GM23338 (cell line): ENCODE measurements around the gene CPSF3. TPM values are rescaled to one million over a fixed set of nuclear protein-coding genes. Genes with fewer than 3 reads are reported as not detected.

Experiments
- ATAC-seq: fragments of 200-7000 bp; cut with Tn5 transposase; 3 replicates; pipeline ENCODE4 v1.9.1; 2020
- DNase-seq: peaks from one replicate; pipeline ENCODE4 v3.0.0-alpha.2; 2015; ENCODE audit warnings: low spot score
- H2AFZ ChIP-seq: fragments of 200-600 bp; sonication (generic); 2 replicates; pipeline ENCODE4 v1.8.0; 2016; ENCODE audit warnings: antibody characterized with exemption, mild to moderate bottlenecking, moderate library complexity
- H3F3A ChIP-seq: fragments of 200-600 bp; sonication (generic); replicated peaks from 2 replicates; pipeline ENCODE4 v1.8.0; 2017; ENCODE audit warnings: antibody characterized with exemption, mixed run types, low read depth
- H3K27ac ChIP-seq: fragments of 200-600 bp; sonication (generic); 2 replicates; pipeline ENCODE4 v1.6.1; 2016; ENCODE audit warnings: low read depth
- H3K27me3 ChIP-seq: fragments of 200-600 bp; sonication (generic); 2 replicates; pipeline ENCODE4 v1.8.0; 2016; ENCODE audit warnings: mild to moderate bottlenecking, mixed run types, moderate library complexity; ENCODE audit not compliant: insufficient read depth
- H3K36me3 ChIP-seq: fragments of 200-600 bp; sonication (generic); 2 replicates; pipeline ENCODE4 v1.8.0; 2016; ENCODE audit warnings: mild to moderate bottlenecking; ENCODE audit not compliant: insufficient read depth
- H3K4me1 ChIP-seq: fragments of 200-600 bp; sonication (generic); 2 replicates; pipeline ENCODE4 v1.8.0; 2016; ENCODE audit warnings: mild to moderate bottlenecking, moderate library complexity; ENCODE audit not compliant: insufficient read depth
- H3K4me2 ChIP-seq: fragments of 200-600 bp; sonication (generic); 2 replicates; pipeline ENCODE4 v1.7.1; 2017; ENCODE audit warnings: mixed run types
- H3K4me3 ChIP-seq: fragments of 200-600 bp; sonication (generic); 2 replicates; pipeline ENCODE4 v1.6.1; 2016; ENCODE audit warnings: mixed run types
- H3K79me2 ChIP-seq: fragments of 200-600 bp; sonication (generic); replicated peaks from 2 replicates; pipeline ENCODE4 v1.8.0; 2017; ENCODE audit warnings: mild to moderate bottlenecking; ENCODE audit not compliant: insufficient read depth
- H3K9me2 ChIP-seq: fragments of 200-600 bp; sonication (generic); 2 replicates; pipeline ENCODE4 v1.8.0; 2017; ENCODE audit not compliant: insufficient read depth
- H4K20me1 ChIP-seq: fragments of 200-600 bp; sonication (generic); replicated peaks from 2 replicates; pipeline ENCODE4 v1.8.0; 2017; ENCODE audit warnings: mild to moderate bottlenecking; ENCODE audit not compliant: insufficient read depth
- H3K27ac Mint-ChIP-seq: 2 replicates; pipeline ENCODE4 v1.8.0; 2020; ENCODE audit warnings: inconsistent platforms, mild to moderate bottlenecking, moderate library complexity, mixed read lengths
- H3K27me3 Mint-ChIP-seq: 3 replicates; pipeline ENCODE4 v1.8.0; 2022; ENCODE audit warnings: low read depth, mild to moderate bottlenecking, moderate library complexity, mixed read lengths, inconsistent platforms; ENCODE audit not compliant: insufficient read depth, poor library complexity
- H3K36me3 Mint-ChIP-seq: 3 replicates; pipeline ENCODE4 v1.8.0; 2021; ENCODE audit warnings: low read depth, mild to moderate bottlenecking, inconsistent platforms, moderate library complexity, mixed read lengths
- H3K4me1 Mint-ChIP-seq: 3 replicates; pipeline ENCODE4 v1.8.0; 2020; ENCODE audit warnings: mild to moderate bottlenecking, inconsistent platforms, mixed read lengths
- H3K4me3 Mint-ChIP-seq: 3 replicates; pipeline ENCODE4 v1.8.0; 2021; ENCODE audit warnings: moderate library complexity, mild to moderate bottlenecking, inconsistent platforms, mixed read lengths
- H3K9me3 Mint-ChIP-seq: 3 replicates; pipeline ENCODE4 v1.8.0; 2020; ENCODE audit warnings: moderate library complexity, mild to moderate bottlenecking, inconsistent platforms, mixed read lengths
- CREB1 ChIP-seq: fragments of 250-450 bp; sonication (Bioruptor Pico); IDR thresholded peaks from 2 replicates; pipeline ENCODE4 v1.5.0; 2020; ENCODE audit warnings: low read depth, mild to moderate bottlenecking, moderate library complexity
- CTCF ChIP-seq, 2 experiments: fragments of 200-600 bp in 1 of 2; sonication (generic) in 1 of 2; conservative IDR thresholded peaks; 2 replicates each; pipeline versions ENCODE4 v1.5.1 to v1.6.1; 2016 to 2017; ENCODE audit warnings: antibody characterized with exemption in 2 of 2, low read depth in 2 of 2, mild to moderate bottlenecking in 2 of 2, moderate library complexity in 1 of 2
- ETS1 ChIP-seq: IDR thresholded peaks from 2 replicates; pipeline ENCODE4 v1.6.1; 2016; ENCODE audit warnings: antibody characterized with exemption
- EZH2 ChIP-seq: fragments of 200-600 bp; sonication (generic); IDR thresholded peaks from one replicate; pipeline ENCODE4 v1.8.0; 2017; ENCODE audit warnings: antibody characterized with exemption, mild to moderate bottlenecking, low read depth; ENCODE audit not compliant: unreplicated experiment
- EZH2phosphoT487 ChIP-seq: fragments of 200-600 bp; sonication (generic); IDR thresholded peaks from one replicate; pipeline ENCODE4 v1.8.1; 2018; ENCODE audit warnings: antibody characterized with exemption; ENCODE audit not compliant: unreplicated experiment
- JUNB ChIP-seq: IDR thresholded peaks from one replicate; pipeline ENCODE4 v1.6.1; 2016; ENCODE audit warnings: antibody characterized with exemption; ENCODE audit not compliant: unreplicated experiment
- NANOG ChIP-seq: IDR thresholded peaks from 2 replicates; pipeline ENCODE4 v1.6.1; 2016; ENCODE audit warnings: antibody characterized with exemption, borderline replicate concordance
- POLR2AphosphoS5 ChIP-seq: IDR thresholded peaks from 2 replicates; pipeline ENCODE4 v1.6.1; 2016; ENCODE audit warnings: antibody characterized with exemption, low read depth
- REST ChIP-seq: IDR thresholded peaks from one replicate; pipeline ENCODE4 v1.6.1; 2018; ENCODE audit warnings: antibody characterized with exemption; ENCODE audit not compliant: unreplicated experiment
- STAT1 ChIP-seq: IDR thresholded peaks from one replicate; pipeline ENCODE4 v1.6.1; 2016; ENCODE audit warnings: antibody characterized with exemption; ENCODE audit not compliant: unreplicated experiment
- ZNF114 ChIP-seq: fragments of 250-450 bp; sonication (Bioruptor Pico); IDR thresholded peaks from 2 replicates; pipeline ENCODE4 v1.5.0; 2020; ENCODE audit warnings: mild to moderate bottlenecking, moderate library complexity
- ZNF331 ChIP-seq: fragments of 250-450 bp; sonication (Bioruptor Pico); IDR thresholded peaks from 2 replicates; pipeline ENCODE4 v1.5.0; 2020; ENCODE audit warnings: low read depth, mild to moderate bottlenecking, moderate library complexity
- ZNF462 ChIP-seq: fragments of 250-450 bp; sonication (Bioruptor Pico); IDR thresholded peaks from 2 replicates; pipeline ENCODE4 v1.5.0; 2020; ENCODE audit warnings: mild to moderate bottlenecking, moderate library complexity
- polyA plus RNA-seq: library from polyadenylated mRNA; unstranded; fragments of >200 nt; fragmentation: Nextera tagmentation; extraction: Ambion mirVana; gene quantifications from 2 replicates; pipeline ENCODE4 v1.2.1, GENCODE V29; 2016
- total RNA-seq: library from RNA; depleted of rRNA; stranded (reverse); fragments of >200 nt; shearing (Covaris generic); gene quantifications from 2 replicates; pipeline ENCODE4 v1.2.3, GENCODE V29; 2014

CPSF3 gene
- total and polyA plus RNA-seq, 2 experiments from 2014 or later, result 77.1 to 105 TPM

GRCh38 chr2:9440058-9440727 is 16.7 kb downstream of the CPSF3 start:
- Histone ChIP-seq H3K4me1 (no peaks in the 10 kb centered on the region), H3F3A (no peaks in the 10 kb centered on the region), H3K27ac (no peak overlapping the region), H3K4me2 (no peak overlapping the region), H3K27me3 (no peaks in the 10 kb centered on the region), H3K79me2 (no peaks in the 10 kb centered on the region), H4K20me1 (no peaks in the 10 kb centered on the region; the same call in 1 of the 2 replicates), H3K36me3 (peaks cover 54% of the 10 kb centered on the region), H3K4me3 (no peak overlapping the region), H3K9me2 (no peaks in the 10 kb centered on the region), H2AFZ (no peak overlapping the region)
- H3K4me1 Mint-ChIP-seq, result no peaks in the 10 kb centered on the region
- H3K27ac Mint-ChIP-seq, result no peak overlapping the region
- H3K4me3 Mint-ChIP-seq, result no peak overlapping the region
- TF ChIP-seq ZNF114 (CRISPR knock-in tag) (no peak), ZNF331 (no peak), POLR2AphosphoS5 (no peak), ZNF462 (no peak), JUNB (no peak), NANOG (no peak), CREB1 (no peak), STAT1 (no peak), CTCF (conservative IDR thresholded peaks at IDR 0.05; ENCODE audit: low read depth in 2 of 2) (no peak), EZH2phosphoT487 (no peak), EZH2 (no peak), REST (no peak), ETS1 (no peak)
- H3K27me3 Mint-ChIP-seq, result no peaks in the 10 kb centered on the region
- DNase-seq (no peak), ATAC-seq (no peak)
- H3K9me3 Mint-ChIP-seq, result no peaks in the 10 kb centered on the region
- peaks cover 69% of the 10 kb centered on the region for H3K36me3 Mint-ChIP-seq
